ENCODE measurements around the gene PTPRM.

Gene PTPRM

GRCh38 chr18:8080092-8080491, 513.0 kb downstream of the PTPRM start:
- Histone ChIP-seq H2AFZ (ENCODE audit: low read length) (no peak overlapping the region), H3K9ac (ENCODE audit: low read depth, low read length, poor library complexity, severe bottlenecking) (no peak overlapping the region), H3K4me2 (ENCODE audit: low read depth, low read length, poor library complexity, severe bottlenecking) (no peak overlapping the region), H3K9me2 (replicated peaks; ENCODE audit: low read depth, low read length) (no peaks in the 10 kb centered on the region), H3K36me3 (ENCODE audit: insufficient read depth, low read length) (no peaks in the 10 kb centered on the region), H3K4me1 (ENCODE audit: insufficient read depth, low read length, poor library complexity, severe bottlenecking) (no peaks in the 10 kb centered on the region), H3K79me2 (ENCODE audit: insufficient read depth, low read length) (no peaks in the 10 kb centered on the region), H3F3A (ENCODE audit: low read depth) (no peaks in the 10 kb centered on the region), H4K20me1 (ENCODE audit: insufficient read depth, low read length, poor library complexity, severe bottlenecking) (no peaks in the 10 kb centered on the region), H3K27me3 (ENCODE audit: insufficient read depth, low read length, poor library complexity, severe bottlenecking) (no peaks in the 10 kb centered on the region), H3K4me3 (ENCODE audit: low read length, poor library complexity, severe bottlenecking) (no peak overlapping the region), H3K9me3 (ENCODE audit: insufficient read depth, low read depth, low read length) (no peaks in the 10 kb centered on the region)
- TF ChIP-seq, protein P1, sequence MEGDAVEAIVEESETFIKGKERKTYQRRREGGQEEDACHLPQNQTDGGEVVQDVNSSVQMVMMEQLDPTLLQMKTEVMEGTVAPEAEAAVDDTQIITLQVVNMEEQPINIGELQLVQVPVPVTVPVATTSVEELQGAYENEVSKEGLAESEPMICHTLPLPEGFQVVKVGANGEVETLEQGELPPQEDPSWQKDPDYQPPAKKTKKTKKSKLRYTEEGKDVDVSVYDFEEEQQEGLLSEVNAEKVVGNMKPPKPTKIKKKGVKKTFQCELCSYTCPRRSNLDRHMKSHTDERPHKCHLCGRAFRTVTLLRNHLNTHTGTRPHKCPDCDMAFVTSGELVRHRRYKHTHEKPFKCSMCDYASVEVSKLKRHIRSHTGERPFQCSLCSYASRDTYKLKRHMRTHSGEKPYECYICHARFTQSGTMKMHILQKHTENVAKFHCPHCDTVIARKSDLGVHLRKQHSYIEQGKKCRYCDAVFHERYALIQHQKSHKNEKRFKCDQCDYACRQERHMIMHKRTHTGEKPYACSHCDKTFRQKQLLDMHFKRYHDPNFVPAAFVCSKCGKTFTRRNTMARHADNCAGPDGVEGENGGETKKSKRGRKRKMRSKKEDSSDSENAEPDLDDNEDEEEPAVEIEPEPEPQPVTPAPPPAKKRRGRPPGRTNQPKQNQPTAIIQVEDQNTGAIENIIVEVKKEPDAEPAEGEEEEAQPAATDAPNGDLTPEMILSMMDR (conservative IDR thresholded peaks at IDR 0.05; ENCODE audit: low read length) = no peak
- no peak for TF ChIP-seq EZH2phosphoT487 (IDR thresholded peaks at IDR 0.05; ENCODE audit: borderline replicate concordance)

DNA sequence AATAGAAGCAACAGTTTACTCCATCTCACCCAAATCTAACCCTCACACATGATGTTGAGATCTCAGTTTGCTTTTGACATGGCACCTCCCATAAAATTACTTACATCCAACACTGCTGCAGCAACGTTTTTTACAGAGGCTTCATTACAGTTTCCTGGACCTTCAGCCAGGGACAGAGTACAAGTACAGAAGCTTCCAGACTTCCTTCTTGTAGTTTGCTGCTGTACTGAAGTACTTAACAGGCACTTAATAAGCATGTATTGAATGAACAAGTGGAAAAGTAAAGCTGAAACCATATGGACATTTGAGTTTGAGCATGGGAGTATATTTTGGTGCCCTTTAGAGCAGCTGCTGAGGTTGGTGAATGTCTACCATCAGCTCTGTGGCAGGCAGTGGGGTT, 514.2 kb downstream of the PTPRM start:
- Histone ChIP-seq H3K4me3 (ENCODE audit: low read length, poor library complexity, severe bottlenecking) (no peak overlapping the region), H3K9ac (ENCODE audit: low read depth, low read length, poor library complexity, severe bottlenecking) (no peak overlapping the region), H3K36me3 (ENCODE audit: insufficient read depth, low read length) (no peaks in the 10 kb centered on the region), H2AFZ (ENCODE audit: low read length) (no peak overlapping the region), H3K9me2 (replicated peaks; ENCODE audit: low read depth, low read length) (no peaks in the 10 kb centered on the region), H3K4me1 (ENCODE audit: insufficient read depth, low read length, poor library complexity, severe bottlenecking) (no peaks in the 10 kb centered on the region), H3K27me3 (ENCODE audit: insufficient read depth, low read length, poor library complexity, severe bottlenecking) (no peaks in the 10 kb centered on the region), H3K79me2 (ENCODE audit: insufficient read depth, low read length) (no peaks in the 10 kb centered on the region), H3F3A (ENCODE audit: low read depth) (no peaks in the 10 kb centered on the region), H3K4me2 (ENCODE audit: low read depth, low read length, poor library complexity, severe bottlenecking) (no peak overlapping the region), H3K9me3 (ENCODE audit: insufficient read depth, low read depth, low read length) (no peaks in the 10 kb centered on the region), H4K20me1 (ENCODE audit: insufficient read depth, low read length, poor library complexity, severe bottlenecking) (no peaks in the 10 kb centered on the region)
- TF ChIP-seq EZH2phosphoT487 (IDR thresholded peaks at IDR 0.05; ENCODE audit: borderline replicate concordance) = no peak
- TF ChIP-seq, protein P1 (conservative IDR thresholded peaks at IDR 0.05; ENCODE audit: low read length) = no peak

- Histone ChIP-seq H3K9ac (ENCODE audit: low read depth, low read length, poor library complexity, severe bottlenecking) (no peak overlapping the region), H3K27me3 (ENCODE audit: insufficient read depth, low read length, poor library complexity, severe bottlenecking) (no peaks in the 10 kb centered on the region), H3K4me2 (ENCODE audit: low read depth, low read length, poor library complexity, severe bottlenecking) (no peak overlapping the region)
Measured at GRCh38 chr18:8081872-8082553, 514.9 kb downstream of the PTPRM start.

More at GRCh38 chr18:8081872-8082553, 514.9 kb downstream of the PTPRM start:
- Histone ChIP-seq H3K4me3 (ENCODE audit: low read length, poor library complexity, severe bottlenecking) (no peak overlapping the region), H2AFZ (ENCODE audit: low read length) (no peak overlapping the region), H3K9me3 (ENCODE audit: insufficient read depth, low read depth, low read length) (no peaks in the 10 kb centered on the region), H4K20me1 (ENCODE audit: insufficient read depth, low read length, poor library complexity, severe bottlenecking) (no peaks in the 10 kb centered on the region), H3K4me1 (ENCODE audit: insufficient read depth, low read length, poor library complexity, severe bottlenecking) (no peaks in the 10 kb centered on the region), H3K36me3 (ENCODE audit: insufficient read depth, low read length) (no peaks in the 10 kb centered on the region), H3K79me2 (ENCODE audit: insufficient read depth, low read length) (no peaks in the 10 kb centered on the region), H3K9me2 (replicated peaks; ENCODE audit: low read depth, low read length) (no peaks in the 10 kb centered on the region), H3F3A (ENCODE audit: low read depth) (no peaks in the 10 kb centered on the region)
- TF ChIP-seq, protein P1 (conservative IDR thresholded peaks at IDR 0.05; ENCODE audit: low read length) = no peak
- no peak for TF ChIP-seq EZH2phosphoT487 (IDR thresholded peaks at IDR 0.05; ENCODE audit: borderline replicate concordance)

All from Loucy (cell line).